Stimulated activated CD4-positive, alpha-beta T cell treated with anti-CD3 and anti-CD28 coated beads, Interleukin-1b, Interleukin-23, amount 100 ng/mL, for 48 hours (primary cell): ENCODE data around the gene KIAA1210.

Experiments used
- DNase-seq: peaks from one replicate; pipeline ENCODE4 v3.0.0-alpha.2; 2020

Gene KIAA1210

DNA sequence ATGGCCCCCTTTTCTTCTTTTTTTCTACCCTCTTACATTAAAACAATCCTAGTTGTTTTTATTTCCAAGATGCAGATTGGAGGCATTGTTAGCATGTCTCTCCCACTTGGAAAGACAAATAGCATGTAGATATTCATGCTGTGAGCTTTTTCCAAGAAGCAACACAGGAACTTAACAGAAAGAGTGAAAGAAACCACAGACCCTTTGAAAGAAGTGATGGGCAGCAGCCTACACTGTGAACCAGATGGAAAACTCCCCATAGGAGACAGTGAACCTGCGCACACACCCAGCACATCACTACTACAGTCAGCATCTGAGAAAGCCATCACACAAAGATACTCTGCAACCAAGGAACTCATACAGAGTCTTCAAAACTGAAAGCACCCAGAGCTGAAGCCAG, 37.0 kb downstream of the KIAA1210 start:
- DNase-seq, result no peak

DNA sequence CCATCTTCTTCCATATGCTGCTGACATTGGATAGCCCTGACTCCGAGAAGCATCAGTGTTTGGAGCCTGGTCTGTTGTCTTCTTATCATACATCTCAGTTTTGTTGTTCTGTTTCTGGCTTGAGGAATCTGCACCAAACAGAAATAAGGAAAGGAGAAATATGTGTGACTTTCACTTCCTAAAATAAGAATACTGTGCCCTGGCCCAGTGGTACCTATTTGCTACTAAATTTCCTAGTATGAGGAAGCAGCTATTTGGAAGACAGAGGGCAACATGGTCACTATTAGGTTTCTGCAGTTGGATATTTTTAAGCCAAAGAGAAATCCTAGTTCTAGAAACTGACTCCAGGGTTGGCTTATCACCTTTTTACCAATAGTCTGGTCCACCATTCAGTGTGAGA, 38.0 kb downstream of the KIAA1210 start:
- DNase-seq, result no peak

GRCh38 chrX:119087121-119087520, 40.5 kb downstream of the KIAA1210 start:
- DNase-seq, result no peak

- no peak for DNase-seq
Observed at GRCh38 chrX:119084766-119085165, 42.8 kb downstream of the KIAA1210 start.

- DNase-seq, result no peak
Observed at GRCh38 chrX:119082278-119082677, 45.3 kb downstream of the KIAA1210 start.

- DNase-seq, result no peak
Observed at GRCh38 chrX:119075270-119076025, 52.2 kb downstream of the KIAA1210 start.

DNA sequence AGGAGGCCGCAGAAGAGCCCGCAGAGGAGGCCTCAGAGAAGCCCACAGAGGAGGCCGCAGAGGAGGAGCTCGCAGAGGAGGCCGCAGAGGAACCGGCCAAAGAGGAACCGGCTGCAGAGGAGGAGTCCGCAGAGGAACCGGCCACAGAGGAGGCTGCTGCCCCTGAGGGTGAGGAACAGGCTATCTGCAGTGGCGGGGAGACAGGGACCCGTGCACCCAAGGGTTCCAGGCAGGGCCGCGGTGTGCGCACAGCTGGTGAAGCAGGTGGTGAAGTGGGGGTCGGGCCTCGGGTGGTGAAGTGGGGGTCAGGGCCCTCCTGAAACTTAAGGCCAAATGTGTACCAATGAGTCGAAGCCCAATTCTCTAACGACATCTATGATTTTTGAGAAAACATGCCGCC, 53.7 kb downstream of the KIAA1210 start:
- no peak for DNase-seq

- no peak for DNase-seq
Observed at GRCh38 chrX:119073200-119073905, 54.3 kb downstream of the KIAA1210 start.

- no peak for DNase-seq
Observed at GRCh38 chrX:119072744-119073143, 54.9 kb downstream of the KIAA1210 start, which contains the start of gene CT47C1. TSS of gene CT47C1 (plus strand) at chrX:119072993. CDS start at chrX:119073226, 233 bp downstream.

GRCh38 chrX:119071381-119071780, 56.2 kb downstream of the KIAA1210 start:
- no peak for DNase-seq

DNA sequence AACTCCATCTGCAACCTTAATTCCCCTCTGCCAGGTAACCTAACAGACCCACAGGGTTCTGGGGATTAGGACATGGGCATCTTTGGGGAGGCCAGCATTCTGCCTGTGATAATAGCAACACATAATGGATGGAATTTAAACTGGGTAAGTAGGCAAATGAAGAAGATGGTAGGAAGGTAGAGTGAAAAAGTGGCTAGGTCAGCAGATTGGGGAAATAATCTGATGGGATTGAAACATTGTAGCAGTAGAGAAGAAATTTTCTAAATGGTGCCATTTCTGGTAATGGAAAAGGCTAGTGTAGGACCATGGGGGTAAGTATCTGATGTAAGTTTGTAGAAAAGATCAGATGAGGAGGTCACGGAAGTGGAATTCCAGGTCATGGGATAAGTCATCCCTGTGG, 57.9 kb downstream of the KIAA1210 start:
- no peak for DNase-seq

- DNase-seq, result no peak
Observed at GRCh38 chrX:119069128-119069527, 58.5 kb downstream of the KIAA1210 start.

GRCh38 chrX:119067023-119067739, 60.4 kb downstream of the KIAA1210 start:
- DNase-seq, result peak; percentile 43

- DNase-seq, result no peak
Observed at GRCh38 chrX:119063428-119063827, 64.2 kb downstream of the KIAA1210 start.

- no peak for DNase-seq
Observed at GRCh38 chrX:119062750-119063374, 64.8 kb downstream of the KIAA1210 start.

- DNase-seq, result no peak
Observed at GRCh38 chrX:119055687-119056086, 71.9 kb downstream of the KIAA1210 start.

DNA sequence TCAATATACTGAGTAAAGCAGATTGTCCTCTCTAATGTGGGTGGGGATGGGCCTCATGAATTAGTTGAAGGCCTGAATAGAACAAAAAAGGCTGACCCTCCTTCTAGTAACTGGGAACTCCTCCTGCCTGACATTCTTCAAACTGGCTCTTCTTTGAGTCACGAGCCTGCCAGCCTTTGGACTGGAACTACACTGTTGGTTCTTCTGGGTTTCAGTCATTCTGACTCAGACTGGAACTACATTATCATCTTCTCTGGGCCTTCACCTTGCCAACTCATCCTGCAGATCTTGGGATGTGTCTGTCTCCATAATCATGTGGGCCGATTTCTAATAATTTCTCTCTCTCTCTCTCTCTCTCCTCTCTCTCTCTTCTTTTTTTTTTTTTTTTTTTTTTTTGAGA, 81.7 kb downstream of the KIAA1210 start:
- DNase-seq, result peak; percentile 2

- DNase-seq, result no peak
Observed at GRCh38 chrX:119042996-119043395, 84.6 kb downstream of the KIAA1210 start.

GRCh38 chrX:119042040-119042439, 85.6 kb downstream of the KIAA1210 start:
- DNase-seq, result no peak

DNA sequence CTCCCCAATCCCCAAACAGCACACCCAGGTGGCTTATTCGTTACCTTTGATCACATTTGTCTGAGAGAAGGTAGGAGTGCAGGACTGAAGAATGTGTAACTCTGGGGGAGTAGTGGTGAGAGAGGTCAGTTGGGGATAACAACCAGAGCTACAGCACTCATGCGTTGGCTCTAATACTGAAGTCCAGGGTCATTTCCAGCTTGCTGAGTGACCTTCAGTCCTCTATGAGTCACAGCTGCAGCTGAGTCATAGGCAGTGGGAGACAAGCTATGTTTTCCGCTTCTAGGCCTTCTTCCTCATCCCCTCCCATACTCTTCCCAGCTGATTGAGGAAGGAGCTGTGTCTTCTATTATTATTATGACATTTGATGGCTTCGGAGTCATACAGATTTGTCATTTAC, 86.4 kb downstream of the KIAA1210 start:
- DNase-seq, result no peak

GRCh38 chrX:119040432-119040831, 87.2 kb downstream of the KIAA1210 start:
- no peak for DNase-seq

DNA sequence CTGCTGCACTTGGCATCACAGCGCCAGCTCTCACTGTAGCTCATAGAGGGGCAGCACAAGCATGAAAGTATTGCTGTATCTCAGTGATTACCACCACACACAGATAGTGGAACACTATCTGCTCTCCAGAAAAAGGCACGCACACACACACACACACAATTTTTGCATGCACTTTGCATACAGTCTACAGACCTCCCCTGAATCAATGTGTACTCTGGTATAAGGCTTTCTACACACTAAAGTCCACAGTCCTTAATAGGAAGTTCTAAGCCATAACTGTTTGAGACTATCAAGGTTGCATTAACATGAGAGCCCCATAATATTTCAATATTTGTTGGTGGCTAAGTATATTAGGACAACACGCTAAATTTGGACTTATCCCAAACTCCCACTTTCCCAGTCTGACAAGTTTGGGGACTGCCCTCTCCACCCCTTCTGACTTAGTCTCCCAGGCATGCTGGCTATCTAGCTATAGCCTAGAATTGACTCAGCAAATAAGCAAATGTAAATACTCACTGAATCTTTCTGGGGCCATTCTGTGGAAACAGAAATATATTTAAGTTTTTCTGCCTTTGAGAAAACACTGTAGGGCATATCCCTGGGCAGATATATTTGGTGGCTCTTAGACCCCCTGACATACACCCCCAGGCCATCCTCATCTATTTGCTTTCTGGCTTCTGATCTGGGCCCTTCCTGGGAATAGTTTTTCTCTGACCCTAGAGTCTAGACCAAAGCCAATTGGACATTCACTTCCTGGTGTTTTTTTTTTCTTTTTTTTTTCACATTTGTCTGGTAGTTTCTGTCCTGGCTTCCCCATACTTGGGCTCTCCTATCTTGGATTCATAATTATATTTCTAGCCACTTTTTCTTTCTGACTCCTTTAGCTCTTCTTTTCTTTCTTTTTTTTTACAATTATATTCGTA, 91.2 kb downstream of the KIAA1210 start:
- no peak for DNase-seq
